ENCODE measurements around the gene LRIG1. TPM values are rescaled to one million over a fixed set of nuclear protein-coding genes. Genes with fewer than 3 reads are reported as not detected.
A peak's percentile ranks its signal among the peaks of the same experiment; 100 is the strongest.

The LRIG1 gene
- total and polyA plus RNA-seq, 2 donors from 2014 or later = 8.2 to 20.6 TPM

DNA sequence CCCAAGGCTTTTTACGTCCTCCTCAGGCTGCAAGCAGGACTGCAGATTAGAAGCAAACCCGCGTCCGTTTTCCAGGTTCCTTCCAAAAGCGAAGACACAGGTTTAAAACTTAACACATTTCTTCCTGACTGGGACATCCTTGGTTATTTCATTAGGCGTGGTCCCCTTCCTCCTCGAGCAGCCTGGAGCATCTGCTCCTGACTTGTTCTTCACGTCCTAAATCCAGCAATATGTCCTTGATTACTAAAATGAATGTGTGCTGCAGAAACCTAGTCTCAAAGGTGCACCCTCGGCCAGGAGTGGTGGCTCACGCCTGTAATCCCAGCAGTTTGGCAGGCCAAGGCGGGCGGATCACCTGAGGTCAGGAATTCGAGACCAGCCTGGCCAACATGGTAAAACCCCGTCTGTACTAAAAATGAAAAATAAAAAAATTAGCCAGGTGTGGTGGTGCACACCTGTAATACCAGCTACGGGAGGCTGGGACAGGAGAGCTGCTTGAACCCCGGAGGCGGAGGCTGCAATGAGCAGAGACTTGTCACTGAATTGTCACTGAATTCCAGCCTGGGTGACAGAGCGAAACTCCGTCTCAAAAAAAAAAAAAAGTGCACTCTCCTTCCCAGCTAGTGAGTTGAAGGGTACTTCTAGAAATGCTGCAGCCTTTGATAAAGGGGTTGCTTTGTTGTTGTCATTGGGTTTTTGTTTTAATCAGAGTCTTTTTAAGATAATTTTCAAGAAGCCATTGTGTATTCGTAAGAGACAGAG, 842 bp upstream of the LRIG1 start:
- Histone ChIP-seq H3K4me3 (ENCODE audit: low read length in 3 of 3) (peak overlapping the region; percentile 59 to 68 (median 64)), H3K9me3 (ENCODE audit: control insufficient read depth in 2 of 3, insufficient read depth in 1 of 3, low read length in 3 of 3) (no peaks in the 10 kb centered on the region), H3K27me3 (ENCODE audit: control insufficient read depth, insufficient read depth, low read length) (no peaks in the 10 kb centered on the region), H3K4me1 (ENCODE audit: control insufficient read depth in 2 of 3, insufficient read depth in 2 of 3, low read depth in 1 of 3, low read length in 3 of 3) (peaks cover 0 to 18% (median 9%) of the 10 kb centered on the region in 3 donors), H3K36me3 (ENCODE audit: control insufficient read depth in 2 of 3, insufficient read depth in 3 of 3, low read length in 3 of 3) (no peaks in the 10 kb centered on the region), H3K27ac (ENCODE audit: low read depth in 2 of 2, low read length in 2 of 2) (no peak overlapping the region), H3K9ac (ENCODE audit: low read length in 3 of 3) (peak overlapping the region in 2 of 3 donors; percentile 7 to 63)
- intact Hi-C loops (cut with DNase I) = no loop called here
- TF ChIP-seq, protein P1, sequence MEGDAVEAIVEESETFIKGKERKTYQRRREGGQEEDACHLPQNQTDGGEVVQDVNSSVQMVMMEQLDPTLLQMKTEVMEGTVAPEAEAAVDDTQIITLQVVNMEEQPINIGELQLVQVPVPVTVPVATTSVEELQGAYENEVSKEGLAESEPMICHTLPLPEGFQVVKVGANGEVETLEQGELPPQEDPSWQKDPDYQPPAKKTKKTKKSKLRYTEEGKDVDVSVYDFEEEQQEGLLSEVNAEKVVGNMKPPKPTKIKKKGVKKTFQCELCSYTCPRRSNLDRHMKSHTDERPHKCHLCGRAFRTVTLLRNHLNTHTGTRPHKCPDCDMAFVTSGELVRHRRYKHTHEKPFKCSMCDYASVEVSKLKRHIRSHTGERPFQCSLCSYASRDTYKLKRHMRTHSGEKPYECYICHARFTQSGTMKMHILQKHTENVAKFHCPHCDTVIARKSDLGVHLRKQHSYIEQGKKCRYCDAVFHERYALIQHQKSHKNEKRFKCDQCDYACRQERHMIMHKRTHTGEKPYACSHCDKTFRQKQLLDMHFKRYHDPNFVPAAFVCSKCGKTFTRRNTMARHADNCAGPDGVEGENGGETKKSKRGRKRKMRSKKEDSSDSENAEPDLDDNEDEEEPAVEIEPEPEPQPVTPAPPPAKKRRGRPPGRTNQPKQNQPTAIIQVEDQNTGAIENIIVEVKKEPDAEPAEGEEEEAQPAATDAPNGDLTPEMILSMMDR (IDR thresholded peaks at IDR 0.05; ENCODE audit: borderline replicate concordance, extremely low read depth, insufficient read depth) = no peak
- FAIRE-seq = no peak
- DNase-seq = peak in 2 of 5 donors; percentile 55 to 61

DNA sequence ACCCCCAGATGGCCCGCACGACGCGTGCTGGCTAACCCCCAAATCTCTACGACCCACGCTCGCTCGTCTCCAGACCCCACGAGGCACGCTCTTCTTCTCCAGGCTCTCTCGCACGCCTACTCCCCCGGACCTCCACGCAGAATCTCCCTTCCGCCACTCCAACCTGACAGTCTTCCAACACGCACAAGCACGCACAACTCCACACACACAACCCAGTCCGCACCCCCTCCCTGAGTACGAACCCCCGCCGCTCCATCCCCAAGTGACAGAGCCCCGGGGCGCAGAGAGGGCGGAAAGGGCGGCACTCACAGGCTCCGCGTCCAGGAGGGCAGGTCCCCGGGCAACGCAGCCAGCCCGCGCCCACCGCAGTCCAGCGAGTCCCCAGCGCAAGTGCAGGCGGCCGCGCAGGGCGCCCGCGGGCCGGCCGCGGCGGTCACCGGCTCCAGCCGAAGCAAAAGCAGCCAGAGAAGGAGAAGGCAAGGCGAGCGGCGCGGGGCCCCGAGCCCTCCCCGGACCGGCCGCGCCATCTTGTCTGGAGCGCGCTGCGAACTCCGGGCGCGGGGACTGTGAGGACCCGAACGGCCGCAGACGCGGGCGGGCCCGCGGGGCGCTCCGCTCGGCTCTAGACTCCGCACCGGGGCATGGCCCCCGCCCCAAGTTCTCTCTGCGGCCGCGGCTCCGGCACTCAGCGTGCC, 794 bp downstream of the LRIG1 start:
- DNase-seq = peak in 4 of 5 donors; percentile 58 to 84 (median 68)
- intact Hi-C loops (cut with DNase I) = no loop called here
- peak overlapping the region; percentile 71 to 84 (median 75) for H3K4me3 ChIP-seq (ENCODE audit: low read length in 3 of 3)

DNA sequence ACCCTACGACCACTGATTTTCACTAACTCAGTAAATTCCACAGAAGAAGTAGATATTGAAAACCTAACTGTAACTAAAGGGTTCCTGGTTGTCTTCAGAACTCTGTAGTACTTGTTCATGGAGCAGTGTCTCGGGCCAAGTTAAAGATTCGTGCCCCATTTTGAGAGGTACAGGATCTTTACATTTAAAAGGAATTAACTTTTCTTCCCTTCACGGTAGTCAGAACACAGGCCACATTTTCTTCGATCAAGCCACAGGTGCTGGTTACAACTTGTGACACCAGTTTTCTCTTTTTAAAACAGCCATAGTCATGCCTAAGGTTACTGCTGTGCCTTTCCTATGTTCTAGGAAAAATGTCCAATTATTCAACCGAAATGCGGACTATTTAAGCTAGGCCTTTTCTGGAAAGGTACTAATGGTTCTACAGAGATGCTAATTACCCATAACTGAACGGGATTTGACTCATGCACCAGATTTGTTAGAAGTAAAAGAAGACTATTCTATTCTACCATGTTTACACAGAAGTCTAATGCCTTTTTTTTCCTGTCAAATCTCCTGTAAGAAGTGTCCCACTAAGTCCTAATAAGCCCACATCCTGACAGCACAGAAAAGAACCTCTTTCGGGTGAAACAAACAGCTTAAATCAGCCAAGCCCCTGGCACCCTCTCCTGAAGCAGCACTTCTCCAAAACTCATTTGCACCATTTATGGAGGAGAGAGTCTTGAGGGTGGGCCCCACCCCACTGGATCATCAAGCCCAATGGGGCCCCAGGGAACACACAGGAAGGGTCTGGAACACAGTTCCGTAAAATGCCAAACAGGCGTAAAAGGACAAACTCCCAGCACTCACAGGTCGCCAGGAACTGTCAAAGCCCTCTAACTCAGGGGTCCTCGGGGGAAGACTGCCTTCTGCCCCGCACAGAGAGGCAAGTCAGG, 1.9 kb downstream of the LRIG1 start:
- Histone ChIP-seq H3K4me3 (ENCODE audit: low read length in 3 of 3) (peak overlapping the region; percentile 71 to 84 (median 75)), H3K4me1 (ENCODE audit: control insufficient read depth in 2 of 3, insufficient read depth in 2 of 3, low read depth in 1 of 3, low read length in 3 of 3) (peaks cover 0 to 12% (median 11%) of the 10 kb centered on the region in 3 donors), H3K9ac (ENCODE audit: low read length in 3 of 3) (peak overlapping the region in 2 of 3 donors; percentile 25 to 37), H3K9me3 (ENCODE audit: control insufficient read depth in 2 of 3, insufficient read depth in 1 of 3, low read length in 3 of 3) (no peaks in the 10 kb centered on the region), H3K27me3 (ENCODE audit: control insufficient read depth, insufficient read depth, low read length) (no peaks in the 10 kb centered on the region), H3K27ac (ENCODE audit: low read depth in 2 of 2, low read length in 2 of 2) (no peak overlapping the region), H3K36me3 (ENCODE audit: control insufficient read depth in 2 of 3, insufficient read depth in 3 of 3, low read length in 3 of 3) (no peaks in the 10 kb centered on the region)
- intact Hi-C loops (cut with DNase I) = no loop called here
- DNase-seq (peak in 2 of 5 donors; percentile 48 to 49), FAIRE-seq (no peak)
- TF ChIP-seq, protein P1 (IDR thresholded peaks at IDR 0.05; ENCODE audit: borderline replicate concordance, extremely low read depth, insufficient read depth) = no peak

More for the DNA sequence above, 794 bp downstream of the LRIG1 start:
- Histone ChIP-seq H3K36me3 (ENCODE audit: control insufficient read depth in 2 of 3, insufficient read depth in 3 of 3, low read length in 3 of 3) (no peaks in the 10 kb centered on the region), H3K9me3 (ENCODE audit: control insufficient read depth in 2 of 3, insufficient read depth in 1 of 3, low read length in 3 of 3) (no peaks in the 10 kb centered on the region), H3K27ac (ENCODE audit: low read depth in 2 of 2, low read length in 2 of 2) (peak overlapping the region; percentile 3 to 85), H3K4me1 (ENCODE audit: control insufficient read depth in 2 of 3, insufficient read depth in 2 of 3, low read depth in 1 of 3, low read length in 3 of 3) (peaks cover 0 to 13% (median 12%) of the 10 kb centered on the region in 3 donors), H3K27me3 (ENCODE audit: control insufficient read depth, insufficient read depth, low read length) (no peaks in the 10 kb centered on the region), H3K9ac (ENCODE audit: low read length in 3 of 3) (peak overlapping the region; percentile 23 to 66 (median 52))
- FAIRE-seq = no peak
- TF ChIP-seq, protein P1 (IDR thresholded peaks at IDR 0.05; ENCODE audit: borderline replicate concordance, extremely low read depth, insufficient read depth) = no peak
